HCT116 (cell line): Measurements from ENCODE around the gene ALKBH7. TPM values are rescaled to one million over a fixed set of nuclear protein-coding genes. Genes with fewer than 3 reads are reported as not detected.
A peak's percentile ranks its signal among the peaks of the same experiment; 100 is the strongest.

Source experiments
- ATAC-seq: fragments of 200-7000 bp; cut with Tn5 transposase; 2 replicates; pipeline ENCODE4 v1.9.1; 2020; ENCODE audit warnings: mild to moderate bottlenecking, moderate library complexity
- BruUV-seq: library from RNA; stranded (reverse); fragments of 400-500 nt; replicated peaks from 2 replicates; lab custom pipeline; 2021; lab: Mats Ljungman, UMichigan
- CTCF ChIA-PET: fragments of 300-600 bp; sonication (Branson Sonifier 250); formaldehyde crosslinking; loops from one replicate; lab custom pipeline; 2021; ENCODE audit warnings: antibody characterized with exemption; lab: Charles Lee
- POLR2A ChIA-PET: fragments of 300-600, 350-600 bp; sonication (Branson Sonifier 250); formaldehyde crosslinking; loops from one replicate; lab custom pipeline; 2021; ENCODE audit warnings: antibody characterized with exemption; lab: Charles Lee
- RAD21 ChIA-PET, 2 experiments: fragments of 300-600 bp; sonication (Branson Sonifier 250); formaldehyde crosslinking; loops; one replicate each; lab custom pipeline; 2023; ENCODE audit warnings: low total read pairs in 2 of 2; ENCODE audit not compliant: uncharacterized antibody in 2 of 2, unreplicated experiment in 2 of 2, low non-redundant PET in 1 of 2; lab: Charles Lee
- DNase-seq: peaks from one replicate; pipeline ENCODE4 v3.0.0-alpha.2; 2010; ENCODE audit warnings: low read depth, low spot score
- H2AFZ ChIP-seq: fragments of 200-600 bp; shearing (Covaris generic), sonication (generic); 2 replicates; pipeline ENCODE4 v1.6.1; 2017; ENCODE audit warnings: low read depth, mixed run types, mixed read lengths, antibody characterized with exemption, low read length; ENCODE audit not compliant: poor library complexity, severe bottlenecking
- H3K27ac ChIP-seq: 2 replicates; pipeline ENCODE4 v1.5.1; 2012; ENCODE audit warnings: low read depth, low read length
- H3K27me3 ChIP-seq: fragments of 200-600 bp; sonication (generic); 2 replicates; pipeline ENCODE4 v1.6.1; 2016; ENCODE audit warnings: mixed run types, low read length, mixed read lengths; ENCODE audit not compliant: insufficient read depth
- H3K36me3 ChIP-seq, 2 experiments: fragments of 200-500 bp in 1 of 2; fragments of 200-600 bp in 1 of 2; sonication (Bioruptor generic) in 1 of 2; sonication (generic) in 1 of 2; 2 replicates each; pipeline versions ENCODE4 v1.5.1 to v1.6.1; 2014 to 2016; ENCODE audit warnings: low read length in 2 of 2, inconsistent platforms in 1 of 2, mixed read lengths in 1 of 2, mixed run types in 1 of 2; ENCODE audit not compliant: insufficient read depth in 2 of 2, control insufficient read depth in 1 of 2
- H3K4me1 ChIP-seq, 2 experiments: fragments of 200-600 bp in 1 of 2; sonication (generic) in 1 of 2; 2 replicates each; pipeline versions ENCODE4 v1.5.1 to v1.6.1; 2012 to 2017; ENCODE audit warnings: low read length in 2 of 2, inconsistent platforms in 1 of 2, mild to moderate bottlenecking in 1 of 2, mixed read lengths in 1 of 2, mixed run types in 1 of 2, moderate library complexity in 1 of 2; ENCODE audit not compliant: insufficient read depth in 2 of 2, control insufficient read depth in 1 of 2
- H3K4me2 ChIP-seq: fragments of 200-600 bp; sonication (generic); 2 replicates; pipeline ENCODE4 v1.6.1; 2017; ENCODE audit warnings: mixed run types, low read length, mixed read lengths
- H3K4me3 ChIP-seq, 2 experiments: fragments of 200-600 bp in 1 of 2; sonication (generic) in 1 of 2; replicated peaks in 1 of 2; 2 replicates each; pipeline ENCODE4 v1.5.1; 2011 to 2016; ENCODE audit warnings: low read length in 2 of 2, control low read depth in 1 of 2, low read depth in 1 of 2, mild to moderate bottlenecking in 1 of 2, mixed read lengths in 1 of 2, mixed run types in 1 of 2
- H3K79me2 ChIP-seq: fragments of 200-600 bp; sonication (generic); 2 replicates; pipeline ENCODE4 v1.6.1; 2017; ENCODE audit warnings: mild to moderate bottlenecking, mixed run types, low read length, moderate library complexity, mixed read lengths; ENCODE audit not compliant: insufficient read depth
- H3K9ac ChIP-seq: fragments of 200-600 bp; sonication (generic); 2 replicates; pipeline ENCODE4 v1.6.1; 2016; ENCODE audit warnings: low read length, mixed read lengths
- H3K9me2 ChIP-seq: fragments of 200-600 bp; sonication (generic), shearing (Covaris generic); 2 replicates; pipeline ENCODE4 v1.6.1; 2017; ENCODE audit warnings: mixed run types, mild to moderate bottlenecking, moderate library complexity; ENCODE audit not compliant: insufficient read depth
- H3K9me3 ChIP-seq, 2 experiments: fragments of 200-500 bp in 1 of 2; fragments of 200-600 bp in 1 of 2; sonication (Bioruptor generic) in 1 of 2; sonication (generic) in 1 of 2; 2 replicates each; pipeline ENCODE4 v1.6.1; 2014 to 2017; ENCODE audit warnings: low read length in 2 of 2, mixed read lengths in 2 of 2, inconsistent platforms in 1 of 2, low read depth in 1 of 2, mild to moderate bottlenecking in 1 of 2, mixed run types in 1 of 2, moderate library complexity in 1 of 2; ENCODE audit not compliant: control insufficient read depth in 1 of 2, insufficient read depth in 1 of 2
- H4K20me1 ChIP-seq: fragments of 200-600 bp; sonication (generic), shearing (Covaris generic); 2 replicates; pipeline ENCODE4 v1.6.1; 2017; ENCODE audit warnings: mixed run types, mild to moderate bottlenecking, moderate library complexity; ENCODE audit not compliant: insufficient read depth
- CTCF ChIP-seq, 3 experiments: fragments of 200-600 bp in 1 of 3; sonication (generic) in 1 of 3; IDR thresholded peaks in 2 of 3; conservative IDR thresholded peaks in 1 of 3; 2 replicates each; pipeline ENCODE4 v1.5.1; 2012 to 2017; ENCODE audit warnings: low read depth in 2 of 3, low read length in 2 of 3, antibody characterized with exemption in 1 of 3, borderline replicate concordance in 1 of 3, control low read depth in 1 of 3, mild to moderate bottlenecking in 1 of 3, mixed read lengths in 1 of 3, mixed run types in 1 of 3, moderate library complexity in 1 of 3; ENCODE audit not compliant: insufficient read depth in 1 of 3
- EZH2phosphoT487 ChIP-seq: fragments of 200-600 bp; IDR thresholded peaks from 2 replicates; pipeline ENCODE4 v1.6.1; 2018; ENCODE audit warnings: antibody characterized with exemption, borderline replicate concordance
- MAX ChIP-seq: IDR thresholded peaks from 2 replicates; pipeline ENCODE4 v1.6.1; 2012
- POLR2AphosphoS5 ChIP-seq: IDR thresholded peaks from 2 replicates; pipeline ENCODE4 v1.6.1; 2011; ENCODE audit warnings: mild to moderate bottlenecking, low read depth, low read length, moderate library complexity
- RAD21 ChIP-seq: IDR thresholded peaks from 2 replicates; pipeline ENCODE4 v1.6.1; 2012; ENCODE audit warnings: low read depth, mild to moderate bottlenecking
- intact Hi-C: fragments of 100-400 bp; cut with micrococcal nuclease; formaldehyde crosslinking; loops from 2 replicates; pipeline ENCODE4 v1.10.0; 2022
- total RNA-seq: library from RNA; stranded (reverse); gene quantifications from one replicate; pipeline ENCODE4 v1.2.1, GENCODE V29; 2021; ENCODE audit not compliant: unreplicated experiment

The ALKBH7 gene
- total RNA-seq, 1 experiment from 2014 or later, result 57.1 TPM

DNA sequence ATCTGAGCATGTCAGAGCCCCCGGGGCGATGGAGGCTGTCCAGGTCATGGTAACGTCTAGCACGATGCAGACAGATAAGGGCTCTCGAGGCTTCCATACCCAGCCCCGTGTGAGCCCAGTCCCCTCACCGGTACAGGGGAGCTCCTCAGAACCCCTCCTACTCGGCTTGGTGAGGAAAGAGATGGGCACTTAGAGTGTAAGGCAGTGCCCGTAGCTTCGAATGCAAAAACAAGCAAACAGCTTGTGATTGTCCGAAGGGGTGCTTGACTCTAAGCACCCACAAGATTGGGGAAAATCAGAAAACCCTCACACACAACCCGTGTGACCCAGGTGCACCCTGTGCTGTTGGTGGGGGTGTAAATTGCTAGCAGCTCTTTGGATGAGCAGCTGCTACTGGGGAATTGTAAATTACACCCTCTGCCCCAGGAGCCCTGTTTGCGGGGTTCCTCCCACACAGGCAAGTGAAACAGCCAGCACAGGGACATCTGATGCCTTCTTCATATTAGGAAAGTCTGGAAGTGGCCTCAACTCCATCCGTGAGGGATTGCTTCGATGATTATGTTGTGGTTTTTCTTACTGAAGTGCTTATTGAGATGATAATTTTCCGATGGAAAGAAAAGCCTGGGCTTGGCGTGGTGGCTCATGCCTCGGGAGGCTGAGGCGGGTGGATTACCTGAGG lies 4.1 kb downstream of the ALKBH7 start:
- Histone ChIP-seq H3K9me3 (no peaks in the 10 kb centered on the region), H3K9ac (no peak overlapping the region), H3K27ac (no peak overlapping the region), H3K9me2 (no peaks in the 10 kb centered on the region), H3K79me2 (no peaks in the 10 kb centered on the region), H2AFZ (no peak overlapping the region), H3K4me1 (peaks cover 5 to 16% of the 10 kb centered on the region in 2 experiments; a peak in 3 of 4 replicates), H3K27me3 (no peaks in the 10 kb centered on the region), H3K4me3 (no peak overlapping the region), H4K20me1 (no peaks in the 10 kb centered on the region), H3K36me3 (peaks cover 11 to 13% of the 10 kb centered on the region in 2 experiments; a peak in 2 of 4 replicates), H3K4me2 (no peak overlapping the region)
- DNase-seq (no peak), ATAC-seq (no peak)
- TF ChIP-seq CTCF (IDR thresholded peaks at IDR 0.05 in 2 of 3, conservative IDR thresholded peaks at IDR 0.05 in 1 of 3; ENCODE audit: borderline replicate concordance in 1 of 3, insufficient read depth in 1 of 3, low read depth in 2 of 3, low read length in 2 of 3) (no peak), MAX (no peak), POLR2AphosphoS5 (peak; percentile 28; the same call in 1 of the 2 replicates), RAD21 (no peak)
- ChIA-PET POLR2A (no interaction called here), RAD21 (no interaction called here), CTCF (no interaction called here)
- intact Hi-C loops, result no loop called here
- no TSS peak for BruUV-seq

DNA sequence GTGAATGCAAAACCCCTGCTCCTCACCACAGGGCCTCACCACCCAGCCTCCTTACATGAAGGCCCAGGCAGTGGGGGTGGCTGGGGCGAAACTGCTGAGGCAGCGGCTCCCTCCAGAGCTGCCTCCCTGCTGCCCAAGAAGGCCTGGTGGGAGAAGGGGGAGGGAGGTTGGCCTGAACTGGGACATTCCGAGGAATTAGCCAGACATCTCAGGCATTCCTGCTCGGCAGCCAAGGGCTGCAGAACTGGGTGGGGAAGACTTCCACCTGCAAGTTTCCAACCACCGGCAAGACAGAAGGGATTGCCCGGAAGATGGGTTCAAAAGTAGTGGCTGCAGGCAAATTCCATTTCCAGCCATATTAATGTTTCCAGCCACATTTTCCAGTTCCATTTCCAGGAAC lies 5.4 kb downstream of the ALKBH7 start:
- Histone ChIP-seq H3K36me3 (peaks cover 13 to 15% of the 10 kb centered on the region in 2 experiments; a peak in 2 of 4 replicates), H3K9me3 (no peaks in the 10 kb centered on the region)
- intact Hi-C loops, result no loop called here

More for the DNA sequence above, 5.4 kb downstream of the ALKBH7 start:
- ChIA-PET CTCF (no interaction called here), POLR2A (no interaction called here), RAD21 (no interaction called here)
- H3K4me3 ChIP-seq, result no peak overlapping the region
- H3K9ac ChIP-seq, result no peak overlapping the region
- peaks cover 5 to 8% of the 10 kb centered on the region in 2 experiments; a peak in 3 of 4 replicates for H3K4me1 ChIP-seq
- H3K4me2 ChIP-seq, result no peak overlapping the region
- H2AFZ ChIP-seq, result no peak overlapping the region
- H4K20me1 ChIP-seq, result no peaks in the 10 kb centered on the region
- H3K27ac ChIP-seq, result no peak overlapping the region
- no peaks in the 10 kb centered on the region for H3K27me3 ChIP-seq
- DNase-seq, result no peak
- no peak for TF ChIP-seq EZH2phosphoT487
- H3K79me2 ChIP-seq, result no peaks in the 10 kb centered on the region
- no TSS peak for BruUV-seq
- no peak for ATAC-seq
- no peaks in the 10 kb centered on the region for H3K9me2 ChIP-seq
